Immature natural killer cell (primary cell): ENCODE measurements around the gene ZC3H6. TPM values are rescaled to one million over a fixed set of nuclear protein-coding genes. Genes with fewer than 3 reads are reported as not detected.
A peak's percentile ranks its signal among the peaks of the same experiment; 100 is the strongest.
"Not testable (repeated sequence)": the region's sequence is repeated elsewhere in the genome, so short reads cannot be mapped to it uniquely, and the experiment has no call there.

ENCODE experiments used
- DNase-seq, 3 donors: peaks; one replicate each; pipeline ENCODE4 v3.0.0; 2022; ENCODE audit warnings: mixed read lengths in 1 of 3
- H3K27ac Mint-ChIP-seq, 6 donors: one replicate each; pipeline ENCODE4 v1.8.0; 2020; ENCODE audit warnings: mixed read lengths in 6 of 6, mild to moderate bottlenecking in 5 of 6, inconsistent platforms in 4 of 6, moderate library complexity in 3 of 6
- H3K27me3 Mint-ChIP-seq, 3 donors: one replicate each; pipeline ENCODE4 v1.8.0; 2020 to 2021; ENCODE audit warnings: low read depth in 3 of 3, mild to moderate bottlenecking in 3 of 3, mixed read lengths in 3 of 3, moderate library complexity in 3 of 3, inconsistent platforms in 1 of 3
- H3K36me3 Mint-ChIP-seq, 3 donors: one replicate each; pipeline ENCODE4 v1.8.0; 2020; ENCODE audit warnings: mixed read lengths in 3 of 3, inconsistent platforms in 2 of 3, mild to moderate bottlenecking in 2 of 3
- H3K4me1 Mint-ChIP-seq, 2 donors: one replicate each; pipeline ENCODE4 v1.8.0; 2020; ENCODE audit warnings: inconsistent platforms in 2 of 2, mild to moderate bottlenecking in 2 of 2, mixed read lengths in 2 of 2, moderate library complexity in 1 of 2
- H3K4me3 Mint-ChIP-seq, 5 donors: one replicate each; pipeline ENCODE4 v1.8.0; 2020; ENCODE audit warnings: mild to moderate bottlenecking in 5 of 5, mixed read lengths in 5 of 5, inconsistent platforms in 3 of 5, moderate library complexity in 3 of 5
- H3K9me3 Mint-ChIP-seq, 6 donors: one replicate each; pipeline ENCODE4 v1.8.0; 2020; ENCODE audit warnings: mild to moderate bottlenecking in 6 of 6, mixed read lengths in 6 of 6, inconsistent platforms in 4 of 6, moderate library complexity in 3 of 6
- polyA plus RNA-seq, 3 donors: library from polyadenylated mRNA; unstranded; fragments of 300-500 nt; fragmentation: Illumina TruSeq; gene quantifications; one replicate each; pipeline ENCODE4 v1.2.3, GENCODE V29; 2021

ZC3H6 gene
- polyA plus RNA-seq, 3 donors from 2014 or later = 2.4 to 11.3 (median 4.6) TPM

DNA sequence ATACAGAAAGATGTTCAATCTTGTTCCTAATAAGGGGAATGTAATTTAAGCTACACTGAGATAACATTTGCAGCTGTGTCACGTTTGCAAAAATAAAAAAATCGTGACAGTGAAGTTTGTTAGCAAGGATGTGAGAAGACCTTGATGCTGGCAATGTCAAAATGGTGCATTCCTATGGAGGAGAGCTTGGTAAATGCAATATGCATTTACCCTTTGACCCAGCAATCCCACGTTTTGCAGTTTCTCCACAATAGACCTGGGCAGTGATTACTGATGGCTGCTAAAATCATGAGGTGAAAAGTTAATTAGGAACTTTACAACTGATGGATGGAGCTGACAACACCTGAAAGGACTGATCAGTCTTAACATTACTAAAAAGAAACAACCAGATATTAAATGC is 43.1 kb downstream of the ZC3H6 start:
- H3K27ac Mint-ChIP-seq = no peak overlapping the region
- no peaks in the 10 kb centered on the region for H3K27me3 Mint-ChIP-seq
- no peak overlapping the region for H3K4me3 Mint-ChIP-seq
- peaks cover 14 to 35% (median 34%) of the 10 kb centered on the region in 3 donors for H3K36me3 Mint-ChIP-seq
- DNase-seq = no peak
- H3K4me1 Mint-ChIP-seq = no peaks in the 10 kb centered on the region
- no peaks in the 10 kb centered on the region for H3K9me3 Mint-ChIP-seq

- H3K4me1 Mint-ChIP-seq = no peaks in the 10 kb centered on the region
- H3K36me3 Mint-ChIP-seq = peaks cover 17 to 42% (median 27%) of the 10 kb centered on the region in 3 donors
- H3K27ac Mint-ChIP-seq = no peak overlapping the region
- DNase-seq = no peak
- H3K4me3 Mint-ChIP-seq = no peak overlapping the region
- H3K27me3 Mint-ChIP-seq = no peaks in the 10 kb centered on the region
- no peaks in the 10 kb centered on the region for H3K9me3 Mint-ChIP-seq
Observed at GRCh38 chr2:112321375-112322320, 46.3 kb downstream of the ZC3H6 start.

DNA sequence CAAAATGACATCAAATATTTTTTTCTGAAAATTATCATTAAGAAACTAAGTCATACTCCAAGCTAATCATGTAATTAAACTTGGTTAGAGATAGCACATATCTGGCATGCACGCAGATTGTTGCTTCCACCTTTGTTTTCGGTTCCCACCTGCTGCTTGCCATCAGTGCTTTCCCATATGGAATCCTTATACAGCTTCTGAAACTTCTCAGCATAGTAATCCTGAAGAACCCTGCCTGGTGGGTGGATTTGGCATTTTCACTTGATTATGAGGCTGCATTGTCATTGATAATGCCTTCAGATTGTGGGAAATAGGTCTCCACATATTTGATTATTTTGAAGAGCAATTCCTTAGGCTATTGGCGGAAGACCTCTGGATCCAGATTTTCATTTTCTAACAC is 47.5 kb downstream of the ZC3H6 start:
- no peak overlapping the region for H3K4me3 Mint-ChIP-seq
- no peak for DNase-seq
- H3K36me3 Mint-ChIP-seq = peaks cover 26 to 48% (median 27%) of the 10 kb centered on the region in 3 donors
- peaks cover 0 to 1% (median 0%) of the 10 kb centered on the region in 3 donors for H3K27me3 Mint-ChIP-seq
- no peaks in the 10 kb centered on the region for H3K4me1 Mint-ChIP-seq
- no peak overlapping the region for H3K27ac Mint-ChIP-seq
- no peaks in the 10 kb centered on the region for H3K9me3 Mint-ChIP-seq

DNA sequence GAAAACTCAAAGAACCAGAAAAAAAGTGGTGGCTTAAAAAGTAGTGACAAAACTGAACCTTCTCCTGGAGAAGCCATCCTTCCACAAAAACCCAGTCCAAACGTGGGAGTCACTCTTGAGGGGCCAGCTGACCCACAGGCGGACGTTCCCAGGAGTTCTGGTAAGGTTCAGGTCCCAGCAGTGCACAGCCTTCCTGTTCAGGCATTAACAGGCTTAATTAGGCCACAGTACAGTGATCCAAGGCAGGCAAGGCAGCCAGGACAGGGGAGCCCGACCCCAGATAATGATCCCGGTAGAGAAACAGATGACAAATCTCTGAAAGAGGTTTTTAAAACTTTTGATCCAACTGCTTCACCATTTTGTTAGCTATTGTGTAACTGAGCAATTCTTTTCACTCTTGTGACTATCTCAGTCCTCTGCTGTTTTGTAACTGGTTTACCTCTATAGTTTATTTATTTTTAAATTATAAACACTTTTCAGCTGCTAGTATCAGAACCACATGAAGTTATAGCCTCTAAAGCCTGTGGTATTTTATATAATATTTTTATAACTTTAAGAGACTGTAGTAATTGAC is 56.8 kb downstream of the ZC3H6 start:
- DNase-seq = no peak
- H3K27me3 Mint-ChIP-seq = peaks cover 0 to 2% (median 0%) of the 10 kb centered on the region in 3 donors
- H3K4me3 Mint-ChIP-seq = no peak overlapping the region
- H3K4me1 Mint-ChIP-seq = no peaks in the 10 kb centered on the region
- peaks cover 16 to 35% (median 33%) of the 10 kb centered on the region in 3 donors for H3K36me3 Mint-ChIP-seq
- H3K27ac Mint-ChIP-seq = peak overlapping the region in 1 of 6 donors; percentile 34
- H3K9me3 Mint-ChIP-seq = no peaks in the 10 kb centered on the region

DNA sequence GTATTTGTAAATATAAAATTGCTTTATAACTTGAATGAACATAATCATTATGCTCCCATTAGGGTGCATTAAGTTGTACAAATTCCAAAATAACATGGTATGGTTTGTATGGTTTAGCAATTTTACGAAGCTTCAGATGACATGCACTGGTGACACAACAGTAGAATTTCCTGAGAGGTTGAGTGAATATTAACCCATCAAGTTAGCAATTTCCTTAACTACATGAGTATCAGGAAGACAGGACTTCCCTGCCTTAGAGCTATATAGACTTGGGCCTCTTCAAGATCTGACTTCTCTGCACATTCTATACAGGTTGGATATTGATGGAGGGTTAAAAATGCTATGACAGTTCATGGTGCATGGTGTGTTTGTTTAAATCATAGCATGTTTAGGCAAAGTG is 60.2 kb downstream of the ZC3H6 start:
- no peak overlapping the region for H3K4me3 Mint-ChIP-seq
- no peaks in the 10 kb centered on the region for H3K9me3 Mint-ChIP-seq
- H3K4me1 Mint-ChIP-seq = no peaks in the 10 kb centered on the region
- H3K36me3 Mint-ChIP-seq = peaks cover 6 to 16% (median 13%) of the 10 kb centered on the region in 3 donors
- DNase-seq = no peak
- no peak overlapping the region for H3K27ac Mint-ChIP-seq
- H3K27me3 Mint-ChIP-seq = no peaks in the 10 kb centered on the region

GRCh38 chr2:112339986-112340385 is 64.6 kb downstream of the ZC3H6 start:
- Mint-ChIP-seq H3K27ac (no peak overlapping the region), H3K4me3 (no peak overlapping the region), H3K27me3 (peaks cover 0 to 8% (median 2%) of the 10 kb centered on the region in 3 donors), H3K9me3 (peaks cover 0 to 2% (median 0%) of the 10 kb centered on the region in 6 donors), H3K4me1 (no peaks in the 10 kb centered on the region), H3K36me3 (no peaks in the 10 kb centered on the region)
- DNase-seq = no peak

DNA sequence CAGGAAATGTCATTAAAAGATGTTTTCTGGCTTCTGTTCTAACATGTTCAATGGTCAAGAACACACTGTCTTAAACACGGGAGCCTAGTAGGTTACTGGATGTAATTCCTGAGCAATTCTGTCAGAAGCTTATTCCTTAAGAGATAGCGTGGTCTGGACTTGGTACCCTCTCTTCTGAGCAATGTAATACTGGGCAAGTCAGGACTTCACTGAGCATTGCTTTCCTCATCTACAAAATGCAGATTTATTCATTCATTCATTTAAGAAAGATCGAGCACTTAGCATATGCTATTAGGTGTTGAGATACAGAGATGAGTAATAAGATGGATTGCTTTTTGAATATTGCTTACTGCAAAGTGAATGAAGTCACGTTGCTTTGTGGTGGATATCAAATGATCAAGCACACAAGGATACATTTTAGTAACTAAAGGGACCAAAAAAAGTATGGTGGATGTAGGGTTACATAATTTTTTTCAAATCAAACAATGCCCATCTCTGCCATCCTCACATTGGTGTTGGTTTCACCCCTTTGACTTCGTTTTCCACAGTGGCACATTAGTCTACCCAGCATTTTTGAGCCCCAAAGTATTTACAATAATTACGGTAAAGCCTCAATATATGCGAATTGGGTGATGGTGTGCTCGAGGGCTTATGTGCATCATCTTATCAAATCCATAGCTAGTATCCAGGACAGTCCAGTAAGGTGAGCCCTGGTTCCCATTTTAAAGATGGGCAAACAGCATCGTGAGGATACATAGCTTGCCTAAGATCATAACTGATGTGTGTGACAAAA is 65.3 kb downstream of the ZC3H6 start:
- Mint-ChIP-seq H3K27me3 (peaks cover 2 to 10% (median 2%) of the 10 kb centered on the region in 3 donors), H3K4me1 (peaks cover 0 to 2% of the 10 kb centered on the region in 2 donors), H3K27ac (no peak overlapping the region), H3K9me3 (peaks cover 0 to 2% (median 0%) of the 10 kb centered on the region in 6 donors), H3K4me3 (no peak overlapping the region), H3K36me3 (no peaks in the 10 kb centered on the region)
- no peak for DNase-seq

DNA sequence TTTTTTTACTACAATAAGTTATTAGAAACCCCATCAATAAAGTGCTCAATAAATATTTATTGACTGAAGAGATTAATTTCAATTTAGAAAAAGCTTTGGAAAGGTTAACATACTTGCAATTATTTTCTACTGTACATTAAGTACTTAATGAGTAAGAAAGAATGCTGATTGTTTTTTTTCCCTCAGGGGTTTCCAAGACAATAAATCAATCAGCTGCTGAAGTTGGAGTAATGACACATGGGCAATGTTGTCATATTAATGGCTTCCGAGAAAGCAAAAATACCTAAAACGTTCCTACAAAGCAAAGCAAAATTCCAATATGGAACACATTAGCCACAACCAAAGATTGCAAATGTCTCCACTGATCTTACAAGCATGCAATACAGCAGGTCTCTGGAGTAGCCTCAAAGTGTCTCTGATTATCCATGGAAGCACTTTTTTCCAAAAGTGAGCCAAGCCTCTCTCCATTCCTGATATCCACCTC is 66.7 kb downstream of the ZC3H6 start:
- no peak for DNase-seq
- peaks cover 2 to 16% (median 6%) of the 10 kb centered on the region in 3 donors for H3K27me3 Mint-ChIP-seq
- H3K4me1 Mint-ChIP-seq = peaks cover 0 to 2% of the 10 kb centered on the region in 2 donors
- H3K9me3 Mint-ChIP-seq = peaks cover 0 to 2% (median 0%) of the 10 kb centered on the region in 6 donors
- no peak overlapping the region for H3K4me3 Mint-ChIP-seq
- H3K36me3 Mint-ChIP-seq = no peaks in the 10 kb centered on the region
- H3K27ac Mint-ChIP-seq = no peak overlapping the region

DNA sequence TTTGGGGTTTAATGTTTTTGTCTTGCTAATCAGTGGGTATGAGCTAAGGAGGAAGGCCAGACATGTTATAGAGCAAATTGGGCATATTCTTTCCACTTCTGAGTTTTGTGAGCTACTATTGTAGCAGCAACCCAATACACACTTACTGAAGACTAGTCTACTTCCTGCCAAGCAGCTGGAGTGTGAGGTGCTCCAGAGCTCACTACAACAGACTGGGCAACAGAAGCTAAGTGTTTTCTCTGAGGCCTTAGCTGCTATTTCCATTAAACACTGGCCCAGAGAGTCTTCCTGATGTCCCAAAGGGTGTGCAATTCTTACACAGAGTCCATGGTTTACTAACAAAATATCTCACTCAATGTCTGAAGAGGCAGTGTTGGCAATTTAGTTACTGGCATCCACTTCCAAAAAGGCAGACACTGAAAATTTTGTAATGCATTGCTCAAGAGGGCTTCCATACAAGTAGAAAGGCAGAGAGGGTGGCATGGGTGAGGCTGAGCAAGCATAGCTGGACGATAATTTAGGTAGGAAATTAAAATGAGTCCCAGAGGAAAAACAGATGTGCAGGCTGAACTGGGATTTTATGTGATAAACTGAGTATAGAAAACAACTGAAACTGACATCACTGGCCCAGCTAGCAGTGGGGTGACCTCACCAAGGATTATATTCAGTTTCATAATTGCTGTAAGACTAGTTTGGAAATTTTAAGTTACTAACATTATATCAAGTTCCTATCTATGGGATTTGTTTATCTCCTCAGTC is 68.6 kb downstream of the ZC3H6 start:
- Mint-ChIP-seq H3K9me3 (peaks cover 0 to 2% (median 0%) of the 10 kb centered on the region in 6 donors), H3K36me3 (no peaks in the 10 kb centered on the region), H3K27ac (no peak overlapping the region), H3K4me1 (peaks cover 0 to 2% of the 10 kb centered on the region in 2 donors), H3K27me3 (peaks cover 2 to 16% (median 13%) of the 10 kb centered on the region in 3 donors), H3K4me3 (no peak overlapping the region)
- no peak for DNase-seq

GRCh38 chr2:112345030-112346027 is 69.9 kb downstream of the ZC3H6 start:
- H3K9me3 Mint-ChIP-seq = peaks cover 0 to 2% (median 0%) of the 10 kb centered on the region in 6 donors
- H3K27me3 Mint-ChIP-seq = peaks cover 2 to 16% (median 13%) of the 10 kb centered on the region in 3 donors
- H3K4me3 Mint-ChIP-seq = no peak overlapping the region
- no peak overlapping the region for H3K27ac Mint-ChIP-seq
- no peak for DNase-seq
- peaks cover 0 to 2% of the 10 kb centered on the region in 2 donors for H3K4me1 Mint-ChIP-seq
- H3K36me3 Mint-ChIP-seq = no peaks in the 10 kb centered on the region

DNA sequence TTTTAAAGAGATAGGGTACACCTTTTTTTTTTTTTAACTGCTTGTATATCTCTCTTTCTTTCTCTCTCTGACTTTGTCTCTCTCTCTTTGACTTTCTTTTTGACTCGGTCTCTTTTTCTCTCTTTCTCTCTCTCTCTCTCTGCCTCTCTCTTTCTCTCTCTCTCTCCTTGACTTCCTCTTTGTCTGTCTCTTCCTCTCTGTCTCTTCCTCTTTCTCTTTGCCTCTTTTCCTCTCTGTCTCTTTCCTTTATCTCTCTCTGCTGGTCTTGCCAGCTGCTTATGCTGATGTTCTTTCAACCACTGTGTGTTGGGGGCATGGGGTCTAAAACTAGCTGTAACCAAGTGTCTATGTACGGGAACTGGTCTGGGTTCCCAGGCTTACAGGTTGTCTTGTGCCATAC is 76.9 kb downstream of the ZC3H6 start:
- H3K36me3 Mint-ChIP-seq, H3K27me3 Mint-ChIP-seq, H3K4me1 Mint-ChIP-seq, DNase-seq, H3K27ac Mint-ChIP-seq, H3K4me3 Mint-ChIP-seq, H3K9me3 Mint-ChIP-seq: not testable (repeated sequence)
